ENCODE results near the gene FBXL7.

DNA sequence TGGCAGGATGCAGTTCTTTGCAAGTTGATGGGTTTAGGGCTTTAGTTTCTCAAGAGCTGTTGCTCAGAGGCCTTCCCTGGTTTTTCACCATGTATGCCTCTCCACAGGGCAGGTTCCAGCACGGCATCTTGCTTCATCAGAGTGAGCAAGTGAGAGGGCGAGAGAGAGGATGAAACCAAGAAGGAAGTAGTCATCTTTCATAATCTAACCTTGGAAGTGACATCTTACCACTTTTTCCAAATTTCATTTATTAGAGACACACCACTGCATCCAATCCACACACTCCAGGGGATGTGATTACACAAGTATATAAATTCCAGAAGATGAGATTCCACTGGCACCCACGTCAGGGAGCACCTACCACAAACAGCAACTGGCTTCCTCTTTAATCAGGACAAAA is 385.2 kb downstream of the FBXL7 start:
- TF ChIP-seq, protein P1, sequence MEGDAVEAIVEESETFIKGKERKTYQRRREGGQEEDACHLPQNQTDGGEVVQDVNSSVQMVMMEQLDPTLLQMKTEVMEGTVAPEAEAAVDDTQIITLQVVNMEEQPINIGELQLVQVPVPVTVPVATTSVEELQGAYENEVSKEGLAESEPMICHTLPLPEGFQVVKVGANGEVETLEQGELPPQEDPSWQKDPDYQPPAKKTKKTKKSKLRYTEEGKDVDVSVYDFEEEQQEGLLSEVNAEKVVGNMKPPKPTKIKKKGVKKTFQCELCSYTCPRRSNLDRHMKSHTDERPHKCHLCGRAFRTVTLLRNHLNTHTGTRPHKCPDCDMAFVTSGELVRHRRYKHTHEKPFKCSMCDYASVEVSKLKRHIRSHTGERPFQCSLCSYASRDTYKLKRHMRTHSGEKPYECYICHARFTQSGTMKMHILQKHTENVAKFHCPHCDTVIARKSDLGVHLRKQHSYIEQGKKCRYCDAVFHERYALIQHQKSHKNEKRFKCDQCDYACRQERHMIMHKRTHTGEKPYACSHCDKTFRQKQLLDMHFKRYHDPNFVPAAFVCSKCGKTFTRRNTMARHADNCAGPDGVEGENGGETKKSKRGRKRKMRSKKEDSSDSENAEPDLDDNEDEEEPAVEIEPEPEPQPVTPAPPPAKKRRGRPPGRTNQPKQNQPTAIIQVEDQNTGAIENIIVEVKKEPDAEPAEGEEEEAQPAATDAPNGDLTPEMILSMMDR (optimal IDR thresholded peaks at IDR 0.05 in 1 of 3, IDR thresholded peaks at IDR 0.05 in 1 of 3, conservative IDR thresholded peaks at IDR 0.05 in 1 of 3; ENCODE audit: extremely low read depth in 1 of 3, insufficient read depth in 2 of 3, low read length in 3 of 3): no peak
- TF ChIP-seq EZH2 (IDR thresholded peaks at IDR 0.05; ENCODE audit: low read length): no peak
